K562 (cell line): ENCODE measurements around the gene DENND1A. TPM values are rescaled to one million over a fixed set of nuclear protein-coding genes. Genes with fewer than 3 reads are reported as not detected.

Experiments
- ATAC-seq: fragments of 200-7000 bp; cut with Tn5 transposase; 3 replicates; pipeline ENCODE4 v1.9.1; 2020; ENCODE audit warnings: moderate library complexity
- BruUV-seq: library from RNA; stranded (reverse); fragments of 400-500 nt; replicated peaks from 2 replicates; lab custom pipeline; 2021; lab: Mats Ljungman, UMichigan
- CTCF ChIA-PET: fragments of 300-600 bp; formaldehyde crosslinking; extraction: SDS; loops from one replicate; lab custom pipeline; 2021; ENCODE audit warnings: low intra/inter-chr PET ratio; lab: Yijun Ruan, JAX
- POLR2A ChIA-PET: fragments of 300-600, 350-650 bp; sonication (Branson Sonifier 250); formaldehyde crosslinking; extraction: SDS; loops from one replicate; lab custom pipeline; 2021; ENCODE audit warnings: antibody characterized with exemption, inconsistent platforms; lab: Yijun Ruan, JAX
- DNase-seq, 4 experiments: peaks; one replicate each; pipeline versions ENCODE4 v3.0.0 to v3.0.0-alpha.2; 2011 to 2018; ENCODE audit warnings: low spot score in 3 of 4, mixed read lengths in 3 of 4; ENCODE audit errors: extremely low read depth in 1 of 4
- FAIRE-seq: peaks from 2 replicates; lab custom pipeline; 2011; peaks lifted over from hg19 to GRCh38; lab: Jason Lieb, UNC
- H2AFZ ChIP-seq: 2 replicates; pipeline ENCODE4 v1.6.0; 2011; ENCODE audit warnings: low read depth, low read length, control low read depth, inconsistent platforms
- H3K27ac ChIP-seq: fragments of 200-600 bp; 3 replicates; pipeline ENCODE4 v1.8.0; 2011; ENCODE audit warnings: low read depth, mild to moderate bottlenecking, control low read depth, inconsistent platforms, low read length, moderate library complexity, mixed read lengths; ENCODE audit errors: extremely low read depth
- H3K27me3 ChIP-seq, 2 experiments: fragments of 300-600 bp in 1 of 2; 2 replicates in 1 of 2; 3 replicates in 1 of 2; pipeline versions ENCODE4 v1.6.0 to v1.8.0; 2011; ENCODE audit warnings: inconsistent platforms in 2 of 2, low read length in 2 of 2, mild to moderate bottlenecking in 1 of 2, mixed read lengths in 1 of 2, moderate library complexity in 1 of 2; ENCODE audit not compliant: control insufficient read depth in 2 of 2, insufficient read depth in 2 of 2
- H3K36me3 ChIP-seq: fragments of 300-600 bp; 3 replicates; pipeline ENCODE4 v1.8.0; 2011; ENCODE audit warnings: mild to moderate bottlenecking, low read length, inconsistent platforms; ENCODE audit not compliant: control insufficient read depth, insufficient read depth
- H3K4me1 ChIP-seq, 2 experiments: fragments of 200-600 bp in 1 of 2; replicated peaks in 1 of 2; 2 replicates in 1 of 2; 3 replicates in 1 of 2; pipeline versions ENCODE4 v1.5.1 to v1.8.0; 2011; ENCODE audit warnings: inconsistent platforms in 2 of 2, low read length in 2 of 2, mild to moderate bottlenecking in 1 of 2, mixed read lengths in 1 of 2, moderate library complexity in 1 of 2; ENCODE audit not compliant: control insufficient read depth in 2 of 2, insufficient read depth in 2 of 2
- H3K4me2 ChIP-seq: 2 replicates; pipeline ENCODE4 v1.6.1; 2011; ENCODE audit warnings: low read length, control low read depth, inconsistent platforms, mixed read lengths; ENCODE audit not compliant: insufficient read depth
- H3K4me3 ChIP-seq: fragments of 200-600 bp; sonication (generic), shearing (Covaris generic); 2 replicates; pipeline ENCODE4 v1.5.1; 2016; ENCODE audit warnings: control low read depth, inconsistent platforms
- H3K79me2 ChIP-seq: fragments of 200-600 bp; 3 replicates; pipeline ENCODE4 v1.8.0; 2011; ENCODE audit warnings: low read length, inconsistent platforms; ENCODE audit not compliant: control insufficient read depth, insufficient read depth
- H3K9ac ChIP-seq, 2 experiments: 2 replicates each; pipeline versions ENCODE4 v1.6.0 to v1.6.1; 2011; ENCODE audit warnings: low read depth in 2 of 2, low read length in 2 of 2, control low read depth in 1 of 2, inconsistent platforms in 1 of 2, mild to moderate bottlenecking in 1 of 2, mixed read lengths in 1 of 2; ENCODE audit not compliant: insufficient read depth in 1 of 2
- H3K9me1 ChIP-seq: one replicate; pipeline ENCODE4 v1.6.0; 2011; ENCODE audit warnings: inconsistent platforms, mild to moderate bottlenecking, low read length, moderate library complexity; ENCODE audit not compliant: control insufficient read depth, insufficient read depth
- H3K9me3 ChIP-seq: replicated peaks from 2 replicates; pipeline ENCODE4 v1.5.1; 2011; ENCODE audit warnings: low read depth, low read length, inconsistent platforms; ENCODE audit not compliant: control insufficient read depth, insufficient read depth
- H4K20me1 ChIP-seq: replicated peaks from 2 replicates; pipeline ENCODE4 v1.6.1; 2011; ENCODE audit warnings: low read length, inconsistent platforms, mixed read lengths; ENCODE audit not compliant: control insufficient read depth, insufficient read depth
- DPF2 ChIP-seq: fragments of 450-650 bp; IDR thresholded peaks from 2 replicates; pipeline ENCODE4 v1.6.1; 2016
- RFX1 ChIP-seq: fragments of 450-650 bp; IDR thresholded peaks from 2 replicates; pipeline ENCODE4 v1.6.1; 2016; ENCODE audit warnings: mild to moderate bottlenecking, moderate library complexity
- WGBS: fragments of 100-300 bp; shearing (Covaris generic); methylation state at CpG from one replicate; pipeline ENCODE4 v1.1.6; 2016; ENCODE audit warnings: low coverage, mixed read lengths; ENCODE audit not compliant: insufficient coverage; ENCODE audit errors: missing lambda C conversion rate; 5-methylcytosine and 5-hydroxymethylcytosine counted together
- in situ Hi-C: fragments of 300-500 bp; cut with MboI; formaldehyde crosslinking; loops from 4 replicates; pipeline ENCODE4 v1.15.0; 2018; ENCODE audit warnings: inconsistent platforms, mixed read lengths
- intact Hi-C: fragments of 100-400 bp; cut with micrococcal nuclease; formaldehyde crosslinking; loops from 2 replicates; pipeline ENCODE4 v1.14.2; 2022
- polyA plus RNA-seq, 8 experiments: library from polyadenylated mRNA; depleted of rRNA in 4 of 8; stranded (reverse) in 5 of 8; unstranded in 3 of 8; fragments of >200 nt; fragmentation: Nextera tagmentation in 2 of 8; fragmentation: Illumina TruSeq in 1 of 8; extraction: Ambion mirVana in 2 of 8; extraction: Trizol in 1 of 8; gene quantifications; 2 replicates each; pipeline versions ENCODE4 v1.2.1 to v1.2.3, GENCODE V29; 2011 to 2014; ENCODE audit warnings: inconsistent platforms in 1 of 8, missing spikeins in 1 of 8
- total RNA-seq, 7 experiments: library from RNA; depleted of rRNA in 6 of 7; stranded (reverse); fragments of >200 nt in 6 of 7; fragmentation: Illumina TruSeq in 2 of 7; extraction: Trizol in 2 of 7; gene quantifications; 2 replicates each; pipeline versions ENCODE4 v1.2.1 to v1.2.3, GENCODE V29; 2011 to 2021; ENCODE audit warnings: low replicate concordance in 1 of 7
- TF ChIP-seq, protein P1 (sequence below), 2 experiments: fragments of 450-650 bp in 1 of 2; sonication (generic) in 1 of 2; formaldehyde crosslinking in 1 of 2; IDR thresholded peaks; 2 replicates each; pipeline versions ENCODE4 v1.7.1 to v1.9.0; 2016 to 2022; ENCODE audit warnings: inconsistent platforms in 1 of 2, mild to moderate bottlenecking in 1 of 2, missing genetic modification reagents in 1 of 2

The DENND1A gene
- total and polyA plus RNA-seq, 9 of the 15 experiments (the other 6 are each of a cell fraction or from before 2014, with no cell fraction given): 7.6 to 29.5 (median 15.7) TPM

DNA sequence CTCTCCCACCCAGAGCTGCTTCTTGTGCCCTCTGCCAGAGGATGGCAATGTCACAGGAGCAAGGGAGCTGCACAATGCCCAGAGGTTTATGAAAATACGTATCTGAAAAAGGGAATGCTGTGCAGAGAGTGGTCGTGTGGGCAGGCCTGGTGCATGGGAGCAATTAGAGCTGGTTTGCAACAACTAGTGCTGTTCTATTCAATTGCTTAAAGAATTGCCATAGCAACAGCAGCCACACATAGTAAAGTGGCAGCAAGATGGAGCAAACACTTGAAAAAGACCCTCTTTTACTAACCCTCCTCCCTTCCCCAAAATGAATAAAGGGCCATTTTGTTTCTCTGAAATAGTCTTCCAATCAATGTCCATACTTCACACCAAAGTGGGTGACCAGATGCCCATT lies 407.7 kb downstream of the DENND1A start:
- 0 out of 2 replicates have a peak, but pooled peaks have one; percentile 27 for TF ChIP-seq RFX1
- TF ChIP-seq, protein P1, sequence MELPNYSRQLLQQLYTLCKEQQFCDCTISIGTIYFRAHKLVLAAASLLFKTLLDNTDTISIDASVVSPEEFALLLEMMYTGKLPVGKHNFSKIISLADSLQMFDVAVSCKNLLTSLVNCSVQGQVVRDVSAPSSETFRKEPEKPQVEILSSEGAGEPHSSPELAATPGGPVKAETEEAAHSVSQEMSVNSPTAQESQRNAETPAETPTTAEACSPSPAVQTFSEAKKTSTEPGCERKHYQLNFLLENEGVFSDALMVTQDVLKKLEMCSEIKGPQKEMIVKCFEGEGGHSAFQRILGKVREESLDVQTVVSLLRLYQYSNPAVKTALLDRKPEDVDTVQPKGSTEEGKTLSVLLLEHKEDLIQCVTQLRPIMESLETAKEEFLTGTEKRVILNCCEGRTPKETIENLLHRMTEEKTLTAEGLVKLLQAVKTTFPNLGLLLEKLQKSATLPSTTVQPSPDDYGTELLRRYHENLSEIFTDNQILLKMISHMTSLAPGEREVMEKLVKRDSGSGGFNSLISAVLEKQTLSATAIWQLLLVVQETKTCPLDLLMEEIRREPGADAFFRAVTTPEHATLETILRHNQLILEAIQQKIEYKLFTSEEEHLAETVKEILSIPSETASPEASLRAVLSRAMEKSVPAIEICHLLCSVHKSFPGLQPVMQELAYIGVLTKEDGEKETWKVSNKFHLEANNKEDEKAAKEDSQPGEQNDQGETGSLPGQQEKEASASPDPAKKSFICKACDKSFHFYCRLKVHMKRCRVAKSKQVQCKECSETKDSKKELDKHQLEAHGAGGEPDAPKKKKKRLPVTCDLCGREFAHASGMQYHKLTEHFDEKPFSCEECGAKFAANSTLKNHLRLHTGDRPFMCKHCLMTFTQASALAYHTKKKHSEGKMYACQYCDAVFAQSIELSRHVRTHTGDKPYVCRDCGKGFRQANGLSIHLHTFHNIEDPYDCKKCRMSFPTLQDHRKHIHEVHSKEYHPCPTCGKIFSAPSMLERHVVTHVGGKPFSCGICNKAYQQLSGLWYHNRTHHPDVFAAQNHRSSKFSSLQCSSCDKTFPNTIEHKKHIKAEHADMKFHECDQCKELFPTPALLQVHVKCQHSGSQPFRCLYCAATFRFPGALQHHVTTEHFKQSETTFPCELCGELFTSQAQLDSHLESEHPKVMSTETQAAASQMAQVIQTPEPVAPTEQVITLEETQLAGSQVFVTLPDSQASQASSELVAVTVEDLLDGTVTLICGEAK (IDR thresholded peaks at IDR 0.05): no peak
- TF ChIP-seq, protein P1 (CRISPR knock-in tag; IDR thresholded peaks at IDR 0.05): no peak
- no peak for TF ChIP-seq DPF2
- intact Hi-C loops: no loop called here
- FAIRE-seq: no peak

More for the DNA sequence above, 407.7 kb downstream of the DENND1A start:
- no peak for DNase-seq
- Histone ChIP-seq H3K27me3 (no peaks in the 10 kb centered on the region), H3K4me1 (peaks cover 5 to 9% of the 10 kb centered on the region in 2 experiments; a peak in 3 of 5 replicates), H3K9me3 (no peaks in the 10 kb centered on the region), H3K4me2 (no peak overlapping the region), H4K20me1 (0 out of 2 replicates have a peak, but pooled peaks cover 4% of the 10 kb centered on the region), H3K9ac (no peak overlapping the region), H3K9me1 (no peaks in the 10 kb centered on the region), H3K27ac (no peak overlapping the region), H3K79me2 (no peaks in the 10 kb centered on the region), H2AFZ (no peak overlapping the region), H3K4me3 (no peak overlapping the region), H3K36me3 (no peaks in the 10 kb centered on the region)
- 28% methylated on average over 2 of the region's 2 CpGs for WGBS
- no peak for ATAC-seq
- in situ Hi-C loops: no loop called here
- POLR2A ChIA-PET: interaction anchor here (0.6 to 0.7 kb wide), 2 partner anchors 78 to 107 kb away, joined by 3 to 4 read pairs; no protein-coding TSS in a partner anchor
- CTCF ChIA-PET: no interaction called here
- BruUV-seq: no TSS peak
